Central memory CD4-positive, alpha-beta T cell (primary cell): ENCODE data around the gene GALNT9.
"Not testable (repeated sequence)": the region's sequence is repeated elsewhere in the genome, so short reads cannot be mapped to it uniquely, and the experiment has no call there.

Experiments
- DNase-seq: peaks from one replicate; pipeline ENCODE4 v3.0.0; 2022

Gene GALNT9

GRCh38 chr12:132229193-132229760, 100.1 kb downstream of the GALNT9 start:
- DNase-seq: no peak

GRCh38 chr12:132228476-132229192, 100.8 kb downstream of the GALNT9 start:
- DNase-seq: no peak

DNA sequence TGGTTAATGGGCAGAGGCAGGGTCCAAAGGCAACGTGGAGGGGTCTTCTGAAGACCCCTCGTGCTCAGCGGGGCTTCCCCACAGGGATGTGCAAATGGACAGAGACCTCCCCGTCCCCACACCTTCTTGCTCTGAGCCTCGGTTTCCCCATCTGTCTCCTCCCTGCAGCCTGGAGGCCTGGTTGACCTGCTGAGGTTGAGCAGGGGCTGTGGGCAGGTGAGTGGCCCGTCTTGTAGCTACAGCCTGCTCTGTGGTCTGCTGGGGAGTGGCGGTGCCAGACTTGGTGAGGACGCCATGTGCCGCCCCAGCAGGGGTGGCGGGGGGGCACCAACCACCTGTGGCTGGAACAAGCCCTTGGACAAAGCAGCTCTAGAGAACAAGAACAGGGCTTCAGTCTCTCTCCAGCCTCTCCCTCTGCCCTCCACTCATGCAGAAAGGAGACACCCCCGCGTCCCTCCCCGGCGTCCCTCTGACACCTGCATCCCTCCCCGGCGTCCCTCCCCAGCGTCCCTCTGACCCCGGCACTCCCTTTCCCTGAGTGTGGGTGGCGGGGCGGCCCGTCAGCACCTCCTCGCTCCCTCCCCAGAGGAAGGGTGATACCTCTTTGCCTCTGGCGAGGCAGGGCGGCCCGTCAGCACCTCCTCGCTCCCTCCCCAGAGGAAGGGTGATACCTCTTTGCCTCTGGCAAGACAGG, 101.5 kb downstream of the GALNT9 start:
- no peak for DNase-seq

DNA sequence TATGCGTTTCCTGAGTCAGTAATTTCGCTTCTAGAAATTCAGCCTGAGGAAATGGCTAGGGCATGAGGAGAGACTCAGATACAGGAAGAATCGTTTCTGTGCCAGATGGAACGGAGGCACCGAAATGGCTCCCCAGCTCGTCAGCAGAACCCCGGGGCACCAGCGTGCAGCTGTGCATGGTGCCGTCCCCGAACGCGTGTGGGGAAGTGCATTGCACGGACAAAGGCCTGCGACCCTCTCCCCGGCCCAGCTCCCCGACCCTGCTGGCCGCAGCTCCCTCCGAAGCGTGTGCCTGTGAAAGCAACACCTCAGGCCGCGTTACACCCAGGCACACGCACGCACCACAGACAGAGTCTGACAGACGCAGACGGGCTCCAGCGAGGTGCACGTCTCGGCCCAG, 102.3 kb downstream of the GALNT9 start:
- DNase-seq: no peak

- no peak for DNase-seq
Measured at GRCh38 chr12:132226604-132227003, 102.8 kb downstream of the GALNT9 start.

GRCh38 chr12:132225214-132225613, 104.2 kb downstream of the GALNT9 start:
- no peak for DNase-seq

GRCh38 chr12:132224484-132224883, 104.9 kb downstream of the GALNT9 start:
- no peak for DNase-seq

- DNase-seq: no peak
Measured at GRCh38 chr12:132222808-132223173, 106.6 kb downstream of the GALNT9 start.

- peak; percentile 45 for DNase-seq
Measured at GRCh38 chr12:132222096-132222807, 107.1 kb downstream of the GALNT9 start.

GRCh38 chr12:132219761-132220160, 109.6 kb downstream of the GALNT9 start:
- not testable (repeated sequence) for DNase-seq

- DNase-seq: no peak
Measured at GRCh38 chr12:132219323-132219722, 110.1 kb downstream of the GALNT9 start.

GRCh38 chr12:132218915-132219314, 110.5 kb downstream of the GALNT9 start:
- peak; percentile 42 for DNase-seq

DNA sequence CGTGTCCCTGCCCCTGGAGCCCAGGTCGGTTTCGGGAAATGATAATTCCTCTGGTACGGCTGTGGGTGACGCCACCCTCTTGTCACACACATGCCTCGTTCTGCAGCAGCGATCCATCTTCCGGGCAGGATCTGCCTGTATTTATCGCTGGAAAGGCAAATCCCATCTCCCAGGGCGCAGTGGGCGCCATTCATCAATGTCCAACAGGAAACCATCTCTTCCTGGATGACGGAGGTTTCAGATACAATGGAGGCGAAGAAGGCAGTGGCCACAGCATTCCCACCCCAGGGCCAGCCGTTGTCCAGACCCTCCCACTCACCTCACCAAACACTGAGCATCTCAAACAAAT, 110.9 kb downstream of the GALNT9 start:
- DNase-seq: no peak

- DNase-seq: no peak
Measured at GRCh38 chr12:132217800-132218526, 111.4 kb downstream of the GALNT9 start.

DNA sequence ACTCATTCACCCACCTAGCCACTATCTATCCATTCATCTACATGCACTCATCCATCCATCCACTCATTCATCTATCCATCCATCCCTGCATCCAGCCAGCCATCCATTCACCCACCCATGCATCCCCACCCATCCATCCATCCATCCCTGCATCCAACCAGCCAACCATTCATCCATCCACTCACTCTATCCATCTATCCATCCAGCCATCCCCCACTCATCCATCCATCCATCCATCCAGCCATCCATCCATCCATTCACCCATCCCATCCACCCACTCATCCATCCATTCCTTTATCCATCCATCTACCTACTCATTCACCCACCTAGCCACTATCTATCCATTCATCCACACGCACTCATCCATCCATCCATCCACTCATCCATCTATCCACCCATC, 112.0 kb downstream of the GALNT9 start:
- no peak for DNase-seq

DNA sequence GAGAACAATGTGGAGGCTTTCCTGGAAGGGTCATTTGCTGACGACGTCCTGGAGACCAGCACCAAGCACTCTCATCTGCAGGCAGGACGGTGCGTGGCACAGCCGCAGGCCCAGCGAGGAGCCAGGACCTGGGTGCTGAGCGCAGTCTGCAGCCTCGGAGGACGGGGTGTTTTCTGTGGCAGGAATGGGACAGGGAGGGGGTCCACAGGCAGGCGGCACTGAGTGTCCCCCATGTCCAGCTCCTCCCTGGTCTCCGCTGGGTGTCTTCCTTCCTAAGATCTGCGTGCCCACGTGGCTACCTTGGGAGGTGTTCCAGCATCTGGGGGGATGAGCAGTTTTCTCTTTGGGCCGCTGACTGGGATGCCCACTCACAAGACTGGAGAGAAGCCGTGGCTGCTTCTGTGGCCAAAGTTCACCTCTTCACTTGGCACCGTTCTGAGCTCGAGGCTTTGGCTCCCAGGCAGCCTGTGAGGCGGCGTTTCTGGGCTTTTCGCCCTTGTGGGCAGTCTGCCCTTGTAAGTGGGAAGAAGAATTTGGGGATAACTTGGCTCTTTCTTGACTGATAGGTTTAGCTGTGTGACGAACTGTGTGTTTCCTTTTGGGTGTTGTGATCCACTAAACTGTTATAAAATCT, 112.9 kb downstream of the GALNT9 start:
- no peak for DNase-seq

GRCh38 chr12:132215299-132215989, 113.9 kb downstream of the GALNT9 start:
- DNase-seq: no peak

DNA sequence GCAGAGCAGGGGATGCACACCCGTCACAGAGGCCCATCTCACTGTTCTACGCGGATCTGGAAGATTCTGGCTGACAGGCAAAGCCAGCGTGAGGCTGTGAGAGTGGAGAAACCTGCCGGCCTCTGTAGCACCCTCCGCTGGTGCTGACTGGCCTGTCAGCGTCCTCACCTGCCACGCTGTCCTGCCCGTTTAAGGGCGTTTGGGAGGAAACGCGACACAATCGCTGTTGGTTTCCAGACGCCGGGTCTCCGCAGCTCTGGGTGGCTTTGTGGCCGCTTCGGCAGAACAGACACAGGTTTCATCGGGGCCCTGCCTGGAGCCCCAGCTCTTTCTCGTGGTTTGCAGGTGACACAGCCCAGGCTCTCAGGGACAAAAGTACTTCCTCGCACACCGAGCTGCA, 114.5 kb downstream of the GALNT9 start:
- DNase-seq: no peak

DNA sequence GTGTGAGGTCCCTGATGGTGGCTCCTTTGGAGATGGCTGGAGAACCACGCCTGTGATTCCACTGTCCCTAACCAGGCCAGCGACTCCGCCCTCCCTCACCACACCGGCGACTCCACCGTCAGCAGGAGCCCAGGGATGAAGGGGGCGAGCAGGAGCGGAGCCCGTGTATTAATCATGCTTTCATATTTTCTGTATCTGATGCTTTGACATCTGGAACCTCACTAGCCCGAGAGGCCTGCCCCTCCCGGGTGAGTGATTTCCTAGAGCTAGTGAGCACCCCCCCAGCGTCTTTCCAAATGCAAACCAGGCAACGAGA, 115.3 kb downstream of the GALNT9 start:
- DNase-seq: no peak

DNA sequence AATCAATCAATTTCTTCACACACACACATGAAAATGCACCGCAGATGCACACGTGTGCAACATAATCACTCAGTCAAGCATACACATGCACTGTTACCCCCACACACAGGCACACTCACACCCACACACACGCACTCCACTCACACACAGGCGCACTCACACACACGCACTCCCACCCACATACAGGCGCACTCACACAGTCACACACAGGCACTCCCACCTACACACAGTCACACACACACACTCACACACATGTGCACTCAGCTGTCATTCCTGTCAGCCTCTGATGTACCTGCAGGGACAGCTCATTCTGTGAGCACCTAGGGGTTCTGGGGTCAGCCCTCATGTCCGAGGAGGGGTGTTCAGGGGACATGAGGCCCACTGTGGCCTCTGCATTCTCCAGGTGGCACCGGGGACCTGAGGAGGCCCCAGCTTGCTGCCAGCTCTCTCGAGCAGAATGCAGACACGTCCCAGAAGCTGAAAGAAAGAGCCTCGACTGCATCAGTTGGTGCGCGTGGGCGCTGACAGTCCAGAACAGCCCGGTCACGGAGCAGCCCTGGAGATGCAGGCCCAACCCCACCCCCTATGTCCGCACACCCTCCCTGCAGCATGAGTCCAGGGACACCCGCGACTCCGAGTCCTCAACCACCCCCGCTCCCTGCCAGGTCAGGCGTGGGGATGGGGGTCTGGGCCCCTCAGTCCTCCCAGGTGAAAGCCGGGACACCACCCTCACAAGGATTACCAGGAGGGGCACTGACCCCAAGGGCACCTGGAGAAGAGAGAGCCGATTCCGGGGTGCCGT, 115.8 kb downstream of the GALNT9 start:
- DNase-seq: no peak

- DNase-seq: peak; percentile 58
Measured at GRCh38 chr12:132211816-132212215, 117.6 kb downstream of the GALNT9 start.
